Gastroesophageal sphincter (tissue), 4 donors: ENCODE results near the gene BAG3. TPM values are rescaled to one million over a fixed set of nuclear protein-coding genes. Genes with fewer than 3 reads are reported as not detected.

Source experiments
- ATAC-seq: fragments of 150-250 bp; one replicate; pipeline ENCODE4 v1.9.1; 2016; ENCODE audit warnings: mild to moderate bottlenecking, moderate library complexity
- H3K27ac ChIP-seq, 4 donors: fragments of 200-600 bp; sonication (generic) in 3 of 4; 1 replicate in 3 of 4; 2 replicates in 1 of 4; pipeline ENCODE4 v1.5.1; 2016 to 2019
- H3K27me3 ChIP-seq: fragments of 200-600 bp; sonication (generic); one replicate; pipeline ENCODE4 v1.5.1; 2019
- H3K36me3 ChIP-seq, 2 donors: fragments of 200-600 bp; sonication (generic); one replicate each; pipeline ENCODE4 v1.5.1; 2019; ENCODE audit warnings: control low read depth in 1 of 2
- H3K4me1 ChIP-seq, 3 donors: fragments of 200-600 bp; sonication (generic); 1 replicate in 2 of 3; 2 replicates in 1 of 3; pipeline ENCODE4 v1.5.1; 2016 to 2019; ENCODE audit warnings: control low read depth in 2 of 3
- H3K4me3 ChIP-seq, 2 donors: fragments of 200-600 bp; sonication (generic); one replicate each; pipeline ENCODE4 v1.5.1; 2019; ENCODE audit warnings: mild to moderate bottlenecking in 1 of 2, moderate library complexity in 1 of 2
- H3K9me3 ChIP-seq, 3 donors: fragments of 200-600 bp; sonication (generic); one replicate each; pipeline ENCODE4 v1.5.1; 2017 to 2019; ENCODE audit warnings: control low read depth in 2 of 3
- EP300 ChIP-seq: sonication (generic); formaldehyde crosslinking; IDR thresholded peaks from one replicate; pipeline ENCODE4 v1.6.1; 2017; ENCODE audit warnings: antibody characterized with exemption, mild to moderate bottlenecking
- POLR2A ChIP-seq, 2 donors: fragments of 450-650 bp; IDR thresholded peaks; one replicate each; pipeline ENCODE4 v1.6.1; 2017; ENCODE audit warnings: antibody characterized with exemption in 2 of 2, mild to moderate bottlenecking in 2 of 2, moderate library complexity in 1 of 2
- POLR2AphosphoS5 ChIP-seq: sonication (generic); formaldehyde crosslinking; IDR thresholded peaks from one replicate; pipeline ENCODE4 v1.6.1; 2017; ENCODE audit warnings: antibody characterized with exemption
- WGBS, 2 donors: methylation state at CpG; one replicate each; pipeline ENCODE4 v1.1.5; 2018; ENCODE audit warnings: low coverage in 1 of 2; 5-methylcytosine and 5-hydroxymethylcytosine counted together
- total RNA-seq, 4 donors: library from RNA; depleted of rRNA; stranded (reverse); fragments of >200 nt; gene quantifications; one replicate each; pipeline ENCODE4 v1.1.0, GENCODE V29; 2016
- TF ChIP-seq, protein P1 (sequence below), 4 experiments: fragments of 200-600 bp in 2 of 4; fragments of 450-650 bp in 2 of 4; sonication (generic) in 1 of 4; IDR thresholded peaks; one replicate each; pipeline ENCODE4 v1.5.1; 2017 to 2019; ENCODE audit warnings: antibody characterized with exemption in 4 of 4, mild to moderate bottlenecking in 2 of 4, moderate library complexity in 2 of 4

The BAG3 gene
- total RNA-seq, 4 donors from 2014 or later: 31.2 to 80.4 (median 61.4) TPM

DNA sequence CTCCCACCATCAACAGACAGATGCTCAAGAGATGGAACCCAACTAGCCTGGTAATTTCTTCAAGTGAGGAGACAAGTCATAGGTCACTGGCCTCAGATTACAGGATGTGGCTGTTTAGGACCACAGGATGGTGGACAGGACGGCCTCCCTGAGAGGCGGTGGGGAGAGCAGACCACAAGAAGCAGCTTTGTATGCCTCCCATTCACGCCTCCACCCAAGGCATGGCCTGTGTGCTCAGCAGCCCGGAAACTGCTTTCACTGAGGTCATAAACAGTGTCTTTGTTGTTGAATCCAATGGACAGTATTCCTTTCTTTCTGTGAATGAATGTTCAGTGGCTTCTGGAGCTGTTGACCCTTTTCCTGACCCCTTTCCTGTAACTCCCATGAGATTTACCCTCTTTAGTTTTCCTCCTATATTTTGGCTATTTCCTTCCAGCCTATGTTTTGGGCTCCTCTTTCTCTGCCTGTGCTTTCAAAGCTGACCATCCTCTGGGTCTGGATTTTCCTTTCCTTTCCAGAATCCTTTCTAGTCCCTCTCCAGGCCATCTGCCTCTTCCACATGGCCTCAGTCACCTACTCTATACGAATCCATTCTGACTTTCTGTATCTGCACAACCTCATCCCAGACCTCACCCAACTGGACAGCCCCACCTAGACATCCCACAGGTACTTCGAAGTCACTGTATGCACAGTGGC, 42.2 kb downstream of the BAG3 start:
- Histone ChIP-seq H3K4me3 (no peak overlapping the region), H3K27ac (no peak overlapping the region), H3K27me3 (peaks cover 6% of the 10 kb centered on the region), H3K9me3 (no peaks in the 10 kb centered on the region), H3K4me1 (peaks cover 0 to 3% (median 0%) of the 10 kb centered on the region in 3 donors), H3K36me3 (no peaks in the 10 kb centered on the region)
- 84 to 88% methylated on average over 2 to 6 of the region's 6 CpGs for WGBS, 2 donors
- no peak for ATAC-seq
- TF ChIP-seq POLR2A (IDR thresholded peaks at IDR 0.05) (no peak), EP300 (no peak), POLR2AphosphoS5 (no peak)
- TF ChIP-seq, protein P1, sequence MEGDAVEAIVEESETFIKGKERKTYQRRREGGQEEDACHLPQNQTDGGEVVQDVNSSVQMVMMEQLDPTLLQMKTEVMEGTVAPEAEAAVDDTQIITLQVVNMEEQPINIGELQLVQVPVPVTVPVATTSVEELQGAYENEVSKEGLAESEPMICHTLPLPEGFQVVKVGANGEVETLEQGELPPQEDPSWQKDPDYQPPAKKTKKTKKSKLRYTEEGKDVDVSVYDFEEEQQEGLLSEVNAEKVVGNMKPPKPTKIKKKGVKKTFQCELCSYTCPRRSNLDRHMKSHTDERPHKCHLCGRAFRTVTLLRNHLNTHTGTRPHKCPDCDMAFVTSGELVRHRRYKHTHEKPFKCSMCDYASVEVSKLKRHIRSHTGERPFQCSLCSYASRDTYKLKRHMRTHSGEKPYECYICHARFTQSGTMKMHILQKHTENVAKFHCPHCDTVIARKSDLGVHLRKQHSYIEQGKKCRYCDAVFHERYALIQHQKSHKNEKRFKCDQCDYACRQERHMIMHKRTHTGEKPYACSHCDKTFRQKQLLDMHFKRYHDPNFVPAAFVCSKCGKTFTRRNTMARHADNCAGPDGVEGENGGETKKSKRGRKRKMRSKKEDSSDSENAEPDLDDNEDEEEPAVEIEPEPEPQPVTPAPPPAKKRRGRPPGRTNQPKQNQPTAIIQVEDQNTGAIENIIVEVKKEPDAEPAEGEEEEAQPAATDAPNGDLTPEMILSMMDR (IDR thresholded peaks at IDR 0.05): no peak

DNA sequence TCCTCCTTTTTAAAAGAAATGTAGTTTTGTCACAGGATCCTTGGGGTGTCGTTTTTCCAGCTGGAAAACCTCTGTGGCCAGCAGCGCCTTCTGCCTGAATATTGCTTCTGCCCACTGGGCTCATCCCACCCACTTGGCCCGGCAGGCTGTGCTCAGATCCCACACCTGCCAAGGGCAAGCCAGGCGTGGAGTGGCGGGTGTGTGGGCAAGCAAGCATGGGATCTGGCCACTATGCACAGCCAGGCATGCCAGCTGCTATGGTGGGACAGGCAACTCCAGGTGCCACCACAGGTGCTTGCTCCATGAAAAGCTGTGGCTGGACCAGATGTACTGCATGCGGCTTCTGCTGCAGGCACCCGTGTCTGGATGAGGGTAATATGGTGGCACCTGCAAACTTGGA, 43.4 kb downstream of the BAG3 start:
- H3K27ac ChIP-seq: no peak overlapping the region

DNA sequence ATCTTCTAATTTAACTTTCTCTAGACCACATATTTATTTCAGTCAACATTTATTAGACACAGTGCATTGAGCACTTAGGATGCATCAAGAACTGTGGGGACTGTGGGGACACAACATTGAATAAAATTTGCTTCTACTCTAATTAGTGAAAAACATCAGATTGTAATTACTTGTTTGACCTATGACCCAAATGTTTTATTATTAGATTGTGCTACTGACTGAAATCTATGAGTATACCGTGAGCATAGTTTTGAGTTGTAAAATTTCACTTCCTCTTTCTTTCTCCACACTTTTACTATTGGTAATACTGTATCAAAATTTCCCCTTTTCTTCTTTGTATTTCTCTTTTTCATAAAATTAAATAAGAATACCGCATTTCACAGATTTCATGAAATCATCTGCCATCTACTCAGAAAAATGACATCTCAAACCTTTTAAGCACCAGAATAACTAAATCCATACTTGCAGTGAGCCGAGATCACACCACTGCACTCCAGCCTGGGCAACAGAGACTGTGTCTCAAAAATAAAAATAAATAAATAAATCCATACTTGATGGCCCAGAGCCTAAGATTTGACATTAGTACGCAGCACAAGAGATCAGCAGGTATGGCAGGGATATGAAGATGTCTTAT, 49.3 kb downstream of the BAG3 start:
- TF ChIP-seq, protein P1 (IDR thresholded peaks at IDR 0.05): no peak
- TF ChIP-seq POLR2AphosphoS5 (no peak), EP300 (no peak), POLR2A (IDR thresholded peaks at IDR 0.05) (no peak)
- no peak for ATAC-seq
- no peak overlapping the region for H3K27ac ChIP-seq
- no peaks in the 10 kb centered on the region for H3K9me3 ChIP-seq
- no peaks in the 10 kb centered on the region for H3K36me3 ChIP-seq
- 84 to 91% methylated on average over 4 of the region's 4 CpGs for WGBS, 2 donors
- no peak overlapping the region for H3K4me3 ChIP-seq
- peaks cover 0 to 3% (median 0%) of the 10 kb centered on the region in 3 donors for H3K4me1 ChIP-seq
- H3K27me3 ChIP-seq: no peaks in the 10 kb centered on the region

More for the DNA sequence above, 43.4 kb downstream of the BAG3 start:
- no peak overlapping the region for H3K4me3 ChIP-seq
- H3K9me3 ChIP-seq: no peaks in the 10 kb centered on the region
- 83 to 100% methylated on average over 1 to 5 of the region's 7 CpGs for WGBS, 2 donors
- H3K36me3 ChIP-seq: no peaks in the 10 kb centered on the region
- H3K4me1 ChIP-seq: peaks cover 0 to 3% (median 0%) of the 10 kb centered on the region in 3 donors
- TF ChIP-seq POLR2A (IDR thresholded peaks at IDR 0.05): no peak
- no peak for ATAC-seq
- H3K27me3 ChIP-seq: peaks cover 6% of the 10 kb centered on the region

DNA sequence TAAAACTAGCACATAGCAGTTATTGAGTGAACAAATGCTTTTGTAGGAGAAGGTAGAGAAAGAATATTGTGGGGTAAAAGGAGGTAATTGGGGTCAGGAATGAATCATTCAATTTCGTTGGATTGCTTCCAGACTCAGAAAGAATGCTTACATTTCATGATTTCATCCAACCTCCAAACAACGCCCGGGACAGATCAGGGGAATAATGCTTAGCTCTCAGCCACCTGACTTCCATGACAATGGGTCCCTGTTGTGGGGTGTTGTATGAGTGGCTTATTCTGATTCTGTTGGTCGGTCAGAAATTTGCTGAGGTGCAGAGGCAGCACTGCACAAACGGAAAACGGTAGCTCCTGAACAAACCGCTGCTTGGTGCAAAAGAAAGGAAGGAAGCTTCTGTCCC, 50.7 kb downstream of the BAG3 start:
- no peaks in the 10 kb centered on the region for H3K27me3 ChIP-seq
- H3K27ac ChIP-seq: no peak overlapping the region
- no peaks in the 10 kb centered on the region for H3K9me3 ChIP-seq
- H3K36me3 ChIP-seq: no peaks in the 10 kb centered on the region
- TF ChIP-seq, protein P1 (IDR thresholded peaks at IDR 0.05): no peak
- TF ChIP-seq POLR2A (IDR thresholded peaks at IDR 0.05) (no peak), POLR2AphosphoS5 (no peak), EP300 (no peak)
- H3K4me3 ChIP-seq: no peak overlapping the region
- WGBS, 2 donors: 29 to 46% methylated on average over 3 to 7 of the region's 7 CpGs
- H3K4me1 ChIP-seq: peaks cover 0 to 3% (median 0%) of the 10 kb centered on the region in 3 donors
- ATAC-seq: no peak

DNA sequence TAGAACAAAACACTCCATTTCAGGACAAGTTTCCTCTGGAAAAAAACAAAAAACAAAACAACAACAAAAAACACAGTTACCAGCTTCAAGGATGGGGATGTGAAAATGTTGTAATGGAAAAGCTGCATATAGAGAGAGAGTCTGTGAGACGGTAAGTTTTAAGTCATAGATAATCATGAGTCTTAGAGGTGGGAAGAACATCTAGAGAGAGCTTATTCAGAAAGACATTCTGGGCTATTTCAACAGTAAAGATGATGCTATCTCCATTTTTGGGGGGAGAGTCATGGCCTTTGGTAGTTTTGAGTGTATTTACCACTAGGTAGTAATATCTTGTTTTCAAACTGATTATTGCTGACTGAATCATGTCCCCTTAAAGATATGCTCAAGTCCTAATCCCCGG, 51.4 kb downstream of the BAG3 start:
- H3K4me3 ChIP-seq: no peak overlapping the region
- TF ChIP-seq EP300 (no peak), POLR2AphosphoS5 (no peak), POLR2A (IDR thresholded peaks at IDR 0.05) (no peak)
- TF ChIP-seq, protein P1 (IDR thresholded peaks at IDR 0.05): no peak
- H3K27ac ChIP-seq: no peak overlapping the region
- 75 to 83% methylated on average over 2 of the region's 2 CpGs for WGBS, 2 donors
- no peaks in the 10 kb centered on the region for H3K36me3 ChIP-seq
- H3K9me3 ChIP-seq: no peaks in the 10 kb centered on the region
- H3K27me3 ChIP-seq: no peaks in the 10 kb centered on the region
- no peaks in the 10 kb centered on the region for H3K4me1 ChIP-seq
- no peak for ATAC-seq
